DOHH2 (cell line): ENCODE data around the gene SLC6A16.

ENCODE experiments used
- CTCF ChIP-seq: fragments of 200-600 bp; sonication (generic); IDR thresholded peaks from one replicate; pipeline ENCODE4 v1.5.1; 2014; ENCODE audit warnings: antibody characterized with exemption, mild to moderate bottlenecking, low read depth, low read length; ENCODE audit not compliant: poor library complexity, severe bottlenecking
- EZH2phosphoT487 ChIP-seq: fragments of 200-600 bp; sonication (generic); IDR thresholded peaks from 2 replicates; pipeline ENCODE4 v1.6.1; 2017; ENCODE audit warnings: borderline replicate concordance, mild to moderate bottlenecking, antibody characterized with exemption, low read length, moderate library complexity, mixed read lengths

GRCh38 chr19:49331616-49332055, 6.6 kb upstream of the SLC6A16 start:
- TF ChIP-seq CTCF, result no peak
- TF ChIP-seq EZH2phosphoT487, result no peak
